K562 (cell line): ENCODE data around the gene GOLGA6B. TPM values are rescaled to one million over a fixed set of nuclear protein-coding genes. Genes with fewer than 3 reads are reported as not detected.

Source experiments
- ATAC-seq: fragments of 200-7000 bp; cut with Tn5 transposase; 3 replicates; pipeline ENCODE4 v1.9.1; 2020; ENCODE audit warnings: moderate library complexity
- BruUV-seq: library from RNA; stranded (reverse); fragments of 400-500 nt; replicated peaks from 2 replicates; lab custom pipeline; 2021; lab: Mats Ljungman, UMichigan
- CTCF ChIA-PET: fragments of 300-600 bp; formaldehyde crosslinking; extraction: SDS; loops from one replicate; lab custom pipeline; 2021; ENCODE audit warnings: low intra/inter-chr PET ratio; lab: Yijun Ruan, JAX
- POLR2A ChIA-PET: fragments of 300-600, 350-650 bp; sonication (Branson Sonifier 250); formaldehyde crosslinking; extraction: SDS; loops from one replicate; lab custom pipeline; 2021; ENCODE audit warnings: antibody characterized with exemption, inconsistent platforms; lab: Yijun Ruan, JAX
- DNase-seq, 4 experiments: peaks; one replicate each; pipeline versions ENCODE4 v3.0.0 to v3.0.0-alpha.2; 2011 to 2018; ENCODE audit warnings: low spot score in 3 of 4, mixed read lengths in 3 of 4; ENCODE audit errors: extremely low read depth in 1 of 4
- FAIRE-seq: peaks from 2 replicates; lab custom pipeline; 2011; peaks lifted over from hg19 to GRCh38; lab: Jason Lieb, UNC
- H2AFZ ChIP-seq: 2 replicates; pipeline ENCODE4 v1.6.0; 2011; ENCODE audit warnings: low read depth, low read length, control low read depth, inconsistent platforms
- H3K27ac ChIP-seq: fragments of 200-600 bp; 3 replicates; pipeline ENCODE4 v1.8.0; 2011; ENCODE audit warnings: low read depth, mild to moderate bottlenecking, control low read depth, inconsistent platforms, low read length, moderate library complexity, mixed read lengths; ENCODE audit errors: extremely low read depth
- H3K27me3 ChIP-seq, 2 experiments: fragments of 300-600 bp in 1 of 2; 2 replicates in 1 of 2; 3 replicates in 1 of 2; pipeline versions ENCODE4 v1.6.0 to v1.8.0; 2011; ENCODE audit warnings: inconsistent platforms in 2 of 2, low read length in 2 of 2, mild to moderate bottlenecking in 1 of 2, mixed read lengths in 1 of 2, moderate library complexity in 1 of 2; ENCODE audit not compliant: control insufficient read depth in 2 of 2, insufficient read depth in 2 of 2
- H3K36me3 ChIP-seq: fragments of 300-600 bp; 3 replicates; pipeline ENCODE4 v1.8.0; 2011; ENCODE audit warnings: mild to moderate bottlenecking, low read length, inconsistent platforms; ENCODE audit not compliant: control insufficient read depth, insufficient read depth
- H3K4me1 ChIP-seq, 2 experiments: fragments of 200-600 bp in 1 of 2; replicated peaks in 1 of 2; 2 replicates in 1 of 2; 3 replicates in 1 of 2; pipeline versions ENCODE4 v1.5.1 to v1.8.0; 2011; ENCODE audit warnings: inconsistent platforms in 2 of 2, low read length in 2 of 2, mild to moderate bottlenecking in 1 of 2, mixed read lengths in 1 of 2, moderate library complexity in 1 of 2; ENCODE audit not compliant: control insufficient read depth in 2 of 2, insufficient read depth in 2 of 2
- H3K4me2 ChIP-seq: 2 replicates; pipeline ENCODE4 v1.6.1; 2011; ENCODE audit warnings: low read length, control low read depth, inconsistent platforms, mixed read lengths; ENCODE audit not compliant: insufficient read depth
- H3K4me3 ChIP-seq: fragments of 200-600 bp; sonication (generic), shearing (Covaris generic); 2 replicates; pipeline ENCODE4 v1.5.1; 2016; ENCODE audit warnings: control low read depth, inconsistent platforms
- H3K79me2 ChIP-seq: fragments of 200-600 bp; 3 replicates; pipeline ENCODE4 v1.8.0; 2011; ENCODE audit warnings: low read length, inconsistent platforms; ENCODE audit not compliant: control insufficient read depth, insufficient read depth
- H3K9ac ChIP-seq, 2 experiments: 2 replicates each; pipeline versions ENCODE4 v1.6.0 to v1.6.1; 2011; ENCODE audit warnings: low read depth in 2 of 2, low read length in 2 of 2, control low read depth in 1 of 2, inconsistent platforms in 1 of 2, mild to moderate bottlenecking in 1 of 2, mixed read lengths in 1 of 2; ENCODE audit not compliant: insufficient read depth in 1 of 2
- H3K9me1 ChIP-seq: one replicate; pipeline ENCODE4 v1.6.0; 2011; ENCODE audit warnings: inconsistent platforms, mild to moderate bottlenecking, low read length, moderate library complexity; ENCODE audit not compliant: control insufficient read depth, insufficient read depth
- H3K9me3 ChIP-seq: replicated peaks from 2 replicates; pipeline ENCODE4 v1.5.1; 2011; ENCODE audit warnings: low read depth, low read length, inconsistent platforms; ENCODE audit not compliant: control insufficient read depth, insufficient read depth
- H4K20me1 ChIP-seq: replicated peaks from 2 replicates; pipeline ENCODE4 v1.6.1; 2011; ENCODE audit warnings: low read length, inconsistent platforms, mixed read lengths; ENCODE audit not compliant: control insufficient read depth, insufficient read depth
- CBX1 ChIP-seq: sonication (generic); IDR thresholded peaks from 2 replicates; pipeline ENCODE4 v1.6.1; 2016; ENCODE audit warnings: antibody characterized with exemption, low read depth, mild to moderate bottlenecking
- CEBPB ChIP-seq: fragments of 450-650 bp; IDR thresholded peaks from 2 replicates; pipeline ENCODE4 v1.6.1; 2016; ENCODE audit warnings: missing genetic modification characterization, missing compliant biosample characterization
- CEBPG ChIP-seq, 3 experiments: fragments of 200-800 bp in 1 of 3; sonication (Bioruptor generic) in 1 of 3; sonication (generic) in 1 of 3; formaldehyde crosslinking in 1 of 3; IDR thresholded peaks in 2 of 3; conservative IDR thresholded peaks in 1 of 3; 2 replicates each; pipeline versions ENCODE4 v1.6.1 to v1.8.0; 2016 to 2022; ENCODE audit warnings: missing compliant biosample characterization in 2 of 3, missing genetic modification characterization in 2 of 3, mild to moderate bottlenecking in 1 of 3, missing genetic modification reagents in 1 of 3
- HIVEP1 ChIP-seq: fragments of 250-450 bp; sonication (Bioruptor Pico); IDR thresholded peaks from 2 replicates; pipeline ENCODE4 v1.4.0; 2020; ENCODE audit warnings: mild to moderate bottlenecking
- HNRNPL ChIP-seq: fragments of 200-400 bp; formaldehyde crosslinking; IDR thresholded peaks from 2 replicates; pipeline ENCODE4 v1.6.1; 2017; ENCODE audit warnings: low read depth, mild to moderate bottlenecking, low read length
- HNRNPLL ChIP-seq: fragments of 200-400 bp; formaldehyde crosslinking; IDR thresholded peaks from 2 replicates; pipeline ENCODE4 v1.6.1; 2017; ENCODE audit warnings: low read length, low read depth, mild to moderate bottlenecking; ENCODE audit not compliant: poor library complexity, severe bottlenecking
- JUNB ChIP-seq: fragments of 450-650 bp; formaldehyde crosslinking; conservative IDR thresholded peaks from 2 replicates; pipeline ENCODE4 v1.4.0; 2020; ENCODE audit warnings: mild to moderate bottlenecking
- MAFK ChIP-seq: IDR thresholded peaks from 2 replicates; pipeline ENCODE4 v1.6.1; 2011; ENCODE audit warnings: low read length, improper control_type of control experiment
- RBFOX2 ChIP-seq: fragments of 200-400 bp; formaldehyde crosslinking; IDR thresholded peaks from 2 replicates; pipeline ENCODE4 v1.6.1; 2017; ENCODE audit warnings: low read depth, mild to moderate bottlenecking, low read length, moderate library complexity
- SIN3B ChIP-seq: fragments of 450-650 bp; IDR thresholded peaks from 2 replicates; pipeline ENCODE4 v1.6.1; 2017; ENCODE audit warnings: low read depth, mild to moderate bottlenecking, moderate library complexity
- ZC3H11A ChIP-seq: IDR thresholded peaks from 2 replicates; pipeline ENCODE4 v1.6.1; 2012; ENCODE audit warnings: low read depth, low read length, improper control_type of control experiment
- WGBS: fragments of 100-300 bp; shearing (Covaris generic); methylation state at CpG from one replicate; pipeline ENCODE4 v1.1.6; 2016; ENCODE audit warnings: low coverage, mixed read lengths; ENCODE audit not compliant: insufficient coverage; ENCODE audit errors: missing lambda C conversion rate; 5-methylcytosine and 5-hydroxymethylcytosine counted together
- in situ Hi-C: fragments of 300-500 bp; cut with MboI; formaldehyde crosslinking; loops from 4 replicates; pipeline ENCODE4 v1.15.0; 2018; ENCODE audit warnings: inconsistent platforms, mixed read lengths
- intact Hi-C: fragments of 100-400 bp; cut with micrococcal nuclease; formaldehyde crosslinking; loops from 2 replicates; pipeline ENCODE4 v1.14.2; 2022
- polyA plus RNA-seq, 8 experiments: library from polyadenylated mRNA; depleted of rRNA in 4 of 8; stranded (reverse) in 5 of 8; unstranded in 3 of 8; fragments of >200 nt; fragmentation: Nextera tagmentation in 2 of 8; fragmentation: Illumina TruSeq in 1 of 8; extraction: Ambion mirVana in 2 of 8; extraction: Trizol in 1 of 8; gene quantifications; 2 replicates each; pipeline versions ENCODE4 v1.2.1 to v1.2.3, GENCODE V29; 2011 to 2014; ENCODE audit warnings: inconsistent platforms in 1 of 8, missing spikeins in 1 of 8
- total RNA-seq, 7 experiments: library from RNA; depleted of rRNA in 6 of 7; stranded (reverse); fragments of >200 nt in 6 of 7; fragmentation: Illumina TruSeq in 2 of 7; extraction: Trizol in 2 of 7; gene quantifications; 2 replicates each; pipeline versions ENCODE4 v1.2.1 to v1.2.3, GENCODE V29; 2011 to 2021; ENCODE audit warnings: low replicate concordance in 1 of 7
- TF ChIP-seq, protein P1 (sequence below): sonication (generic); formaldehyde crosslinking; IDR thresholded peaks from 2 replicates; pipeline ENCODE4 v1.8.0; 2022; ENCODE audit warnings: mild to moderate bottlenecking, missing genetic modification reagents, borderline replicate concordance
- TF ChIP-seq, protein P2 (sequence below): sonication (generic); formaldehyde crosslinking; IDR thresholded peaks from 2 replicates; pipeline ENCODE4 v1.8.0; 2022; ENCODE audit warnings: mild to moderate bottlenecking, missing genetic modification reagents
- TF ChIP-seq, protein P3 (sequence below): IDR thresholded peaks from 2 replicates; pipeline ENCODE4 v1.6.1; 2014; ENCODE audit warnings: antibody characterized with exemption

Gene GOLGA6B
- total and polyA plus RNA-seq, 9 of the 15 experiments (the other 6 are each of a cell fraction or from before 2014, with no cell fraction given): not detected

DNA sequence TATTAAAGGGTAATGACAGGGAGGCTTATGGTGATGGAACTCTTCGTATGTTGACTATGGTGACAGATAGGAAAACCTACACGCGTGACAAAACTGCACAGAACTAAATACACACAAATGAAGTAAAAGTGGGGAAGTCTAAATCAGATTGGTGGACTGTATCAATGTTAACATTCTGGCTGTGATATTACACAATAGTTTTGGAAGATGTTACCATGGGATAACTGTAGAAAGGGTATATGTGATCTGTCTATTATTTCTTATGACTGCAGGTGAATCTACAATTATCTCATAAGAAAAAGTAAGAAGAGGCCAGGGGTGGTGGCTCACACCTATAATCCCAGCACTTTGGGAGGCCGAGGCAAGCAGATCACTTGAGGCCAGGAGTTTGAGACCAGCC, 22.3 kb downstream of the GOLGA6B start:
- in situ Hi-C loops: no loop called here
- no peak for ATAC-seq
- intact Hi-C loops: loop anchor here (10.0 kb wide), 1 partner anchor 72 kb away; no protein-coding TSS in a partner anchor

DNA sequence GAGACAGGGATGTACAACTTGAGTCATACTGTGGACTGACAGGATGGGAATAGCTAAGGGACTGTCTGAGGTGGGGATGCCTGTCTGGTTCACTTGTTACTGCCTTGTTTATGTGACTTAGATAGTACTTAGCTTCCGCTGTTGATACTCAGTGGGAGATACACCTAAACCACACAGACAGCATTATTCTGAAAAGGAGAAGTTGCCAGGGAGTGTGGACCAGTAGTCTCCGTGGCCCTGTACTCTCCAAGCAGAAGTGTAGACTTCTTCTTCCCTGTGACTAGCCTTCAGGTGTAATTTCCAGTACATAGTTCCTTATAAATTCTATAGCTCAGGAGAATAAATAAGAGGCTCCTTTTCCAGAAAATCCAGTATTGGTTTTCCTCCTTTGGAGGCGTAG, 26.4 kb downstream of the GOLGA6B start:
- Histone ChIP-seq H3K4me3 (no peak overlapping the region), H3K4me2 (no peak overlapping the region), H3K79me2 (no peaks in the 10 kb centered on the region), H4K20me1 (no peaks in the 10 kb centered on the region), H2AFZ (no peak overlapping the region; the same call in 1 of the 2 replicates), H3K9me3 (no peaks in the 10 kb centered on the region), H3K9ac (no peak overlapping the region), H3K27me3 (peaks cover 13 to 18% of the 10 kb centered on the region in 2 experiments; a peak in 4 of 5 replicates), H3K9me1 (no peaks in the 10 kb centered on the region), H3K27ac (no peak overlapping the region), H3K4me1 (peaks cover 0 to 5% of the 10 kb centered on the region in 2 experiments; a peak in 2 of 5 replicates), H3K36me3 (no peaks in the 10 kb centered on the region)
- FAIRE-seq: peak; percentile 64
- DNase-seq: no peak
- no TSS peak for BruUV-seq
- peak; percentile 39 for ATAC-seq
- in situ Hi-C loops: no loop called here
- CTCF ChIA-PET: no interaction called here
- intact Hi-C loops: no loop called here
- POLR2A ChIA-PET: interaction anchor here (0.6 kb wide), 1 partner anchor 99 kb away, joined by 3 read pairs; no protein-coding TSS in a partner anchor
- WGBS: 21% methylated on average over 3 of the region's 3 CpGs
- TF ChIP-seq JUNB (CRISPR knock-in tag) (no peak), HNRNPL (no peak), HIVEP1 (no peak), CBX1 (no peak), SIN3B (no peak), ZC3H11A (no peak), HNRNPLL (no peak), MAFK (no peak)
- TF ChIP-seq, protein P1, sequence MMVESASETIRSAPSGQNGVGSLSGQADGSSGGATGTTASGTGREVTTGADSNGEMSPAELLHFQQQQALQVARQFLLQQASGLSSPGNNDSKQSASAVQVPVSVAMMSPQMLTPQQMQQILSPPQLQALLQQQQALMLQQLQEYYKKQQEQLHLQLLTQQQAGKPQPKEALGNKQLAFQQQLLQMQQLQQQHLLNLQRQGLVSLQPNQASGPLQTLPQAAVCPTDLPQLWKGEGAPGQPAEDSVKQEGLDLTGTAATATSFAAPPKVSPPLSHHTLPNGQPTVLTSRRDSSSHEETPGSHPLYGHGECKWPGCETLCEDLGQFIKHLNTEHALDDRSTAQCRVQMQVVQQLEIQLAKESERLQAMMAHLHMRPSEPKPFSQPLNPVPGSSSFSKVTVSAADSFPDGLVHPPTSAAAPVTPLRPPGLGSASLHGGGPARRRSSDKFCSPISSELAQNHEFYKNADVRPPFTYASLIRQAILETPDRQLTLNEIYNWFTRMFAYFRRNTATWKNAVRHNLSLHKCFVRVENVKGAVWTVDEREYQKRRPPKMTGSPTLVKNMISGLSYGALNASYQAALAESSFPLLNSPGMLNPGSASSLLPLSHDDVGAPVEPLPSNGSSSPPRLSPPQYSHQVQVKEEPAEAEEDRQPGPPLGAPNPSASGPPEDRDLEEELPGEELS (CRISPR knock-in tag): no peak
- TF ChIP-seq, protein P2, sequence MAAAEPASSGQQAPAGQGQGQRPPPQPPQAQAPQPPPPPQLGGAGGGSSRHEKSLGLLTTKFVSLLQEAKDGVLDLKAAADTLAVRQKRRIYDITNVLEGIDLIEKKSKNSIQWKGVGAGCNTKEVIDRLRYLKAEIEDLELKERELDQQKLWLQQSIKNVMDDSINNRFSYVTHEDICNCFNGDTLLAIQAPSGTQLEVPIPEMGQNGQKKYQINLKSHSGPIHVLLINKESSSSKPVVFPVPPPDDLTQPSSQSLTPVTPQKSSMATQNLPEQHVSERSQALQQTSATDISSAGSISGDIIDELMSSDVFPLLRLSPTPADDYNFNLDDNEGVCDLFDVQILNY (CRISPR knock-in tag): no peak
- TF ChIP-seq, protein P3, sequence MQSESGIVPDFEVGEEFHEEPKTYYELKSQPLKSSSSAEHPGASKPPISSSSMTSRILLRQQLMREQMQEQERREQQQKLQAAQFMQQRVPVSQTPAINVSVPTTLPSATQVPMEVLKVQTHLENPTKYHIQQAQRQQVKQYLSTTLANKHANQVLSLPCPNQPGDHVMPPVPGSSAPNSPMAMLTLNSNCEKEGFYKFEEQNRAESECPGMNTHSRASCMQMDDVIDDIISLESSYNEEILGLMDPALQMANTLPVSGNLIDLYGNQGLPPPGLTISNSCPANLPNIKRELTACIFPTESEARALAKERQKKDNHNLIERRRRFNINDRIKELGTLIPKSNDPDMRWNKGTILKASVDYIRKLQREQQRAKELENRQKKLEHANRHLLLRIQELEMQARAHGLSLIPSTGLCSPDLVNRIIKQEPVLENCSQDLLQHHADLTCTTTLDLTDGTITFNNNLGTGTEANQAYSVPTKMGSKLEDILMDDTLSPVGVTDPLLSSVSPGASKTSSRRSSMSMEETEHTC: no peak

More for the DNA sequence above, 22.3 kb downstream of the GOLGA6B start:
- Histone ChIP-seq H4K20me1 (no peaks in the 10 kb centered on the region), H3K9ac (no peak overlapping the region), H3K27ac (no peak overlapping the region), H3K4me1 (no peaks in the 10 kb centered on the region), H3K79me2 (no peaks in the 10 kb centered on the region), H3K4me3 (no peak overlapping the region), H3K4me2 (no peak overlapping the region), H2AFZ (no peak overlapping the region), H3K27me3 (peaks cover 22 to 30% of the 10 kb centered on the region in 2 experiments; a peak in 4 of 5 replicates), H3K36me3 (no peaks in the 10 kb centered on the region), H3K9me1 (no peaks in the 10 kb centered on the region), H3K9me3 (no peaks in the 10 kb centered on the region)
- DNase-seq (no peak), FAIRE-seq (no peak)
- ChIA-PET POLR2A (no interaction called here), CTCF (no interaction called here)
- 2% methylated on average over 4 of the region's 4 CpGs for WGBS
- no peak for TF ChIP-seq RBFOX2
- TF ChIP-seq CEBPG (CRISPR knock-in tag; IDR thresholded peaks at IDR 0.05): no peak
- TF ChIP-seq CEBPG (tag; conservative IDR thresholded peaks at IDR 0.05 in 1 of 2, IDR thresholded peaks at IDR 0.05 in 1 of 2): peak in 1 of 2 experiments; percentile 45; a peak in 3 of 4 replicates
- TF ChIP-seq CEBPB (tag): peak; percentile 74
- BruUV-seq: no TSS peak
